Gastroesophageal sphincter (tissue), 4 donors: ENCODE results near the gene ANKS4B. TPM values are rescaled to one million over a fixed set of nuclear protein-coding genes. Genes with fewer than 3 reads are reported as not detected.

Experiments used
- ATAC-seq: fragments of 150-250 bp; one replicate; pipeline ENCODE4 v1.9.1; 2016; ENCODE audit warnings: mild to moderate bottlenecking, moderate library complexity
- H3K27ac ChIP-seq, 4 donors: fragments of 200-600 bp; sonication (generic) in 3 of 4; 1 replicate in 3 of 4; 2 replicates in 1 of 4; pipeline ENCODE4 v1.5.1; 2016 to 2019
- H3K27me3 ChIP-seq: fragments of 200-600 bp; sonication (generic); one replicate; pipeline ENCODE4 v1.5.1; 2019
- H3K36me3 ChIP-seq, 2 donors: fragments of 200-600 bp; sonication (generic); one replicate each; pipeline ENCODE4 v1.5.1; 2019; ENCODE audit warnings: control low read depth in 1 of 2
- H3K4me1 ChIP-seq, 3 donors: fragments of 200-600 bp; sonication (generic); 1 replicate in 2 of 3; 2 replicates in 1 of 3; pipeline ENCODE4 v1.5.1; 2016 to 2019; ENCODE audit warnings: control low read depth in 2 of 3
- H3K4me3 ChIP-seq, 2 donors: fragments of 200-600 bp; sonication (generic); one replicate each; pipeline ENCODE4 v1.5.1; 2019; ENCODE audit warnings: mild to moderate bottlenecking in 1 of 2, moderate library complexity in 1 of 2
- H3K9me3 ChIP-seq, 3 donors: fragments of 200-600 bp; sonication (generic); one replicate each; pipeline ENCODE4 v1.5.1; 2017 to 2019; ENCODE audit warnings: control low read depth in 2 of 3
- CTCF ChIP-seq, 4 experiments: fragments of 200-600 bp in 2 of 4; fragments of 450-650 bp in 2 of 4; sonication (generic) in 1 of 4; IDR thresholded peaks; one replicate each; pipeline ENCODE4 v1.5.1; 2017 to 2019; ENCODE audit warnings: antibody characterized with exemption in 4 of 4, mild to moderate bottlenecking in 2 of 4, moderate library complexity in 2 of 4
- EP300 ChIP-seq: sonication (generic); formaldehyde crosslinking; IDR thresholded peaks from one replicate; pipeline ENCODE4 v1.6.1; 2017; ENCODE audit warnings: antibody characterized with exemption, mild to moderate bottlenecking
- POLR2A ChIP-seq, 2 donors: fragments of 450-650 bp; IDR thresholded peaks; one replicate each; pipeline ENCODE4 v1.6.1; 2017; ENCODE audit warnings: antibody characterized with exemption in 2 of 2, mild to moderate bottlenecking in 2 of 2, moderate library complexity in 1 of 2
- POLR2AphosphoS5 ChIP-seq: sonication (generic); formaldehyde crosslinking; IDR thresholded peaks from one replicate; pipeline ENCODE4 v1.6.1; 2017; ENCODE audit warnings: antibody characterized with exemption
- WGBS, 2 donors: methylation state at CpG; one replicate each; pipeline ENCODE4 v1.1.5; 2018; ENCODE audit warnings: low coverage in 1 of 2; 5-methylcytosine and 5-hydroxymethylcytosine counted together
- total RNA-seq, 4 donors: library from RNA; depleted of rRNA; stranded (reverse); fragments of >200 nt; gene quantifications; one replicate each; pipeline ENCODE4 v1.1.0, GENCODE V29; 2016

Gene ANKS4B
- total RNA-seq, 4 donors from 2014 or later: not detected

- H3K27me3 ChIP-seq: peaks cover 27% of the 10 kb centered on the region
- TF ChIP-seq EP300: no peak
- TF ChIP-seq CTCF (IDR thresholded peaks at IDR 0.05): no peak
- TF ChIP-seq POLR2AphosphoS5: no peak
- no peak for TF ChIP-seq POLR2A (IDR thresholded peaks at IDR 0.05)
- H3K4me1 ChIP-seq: no peaks in the 10 kb centered on the region
- no peaks in the 10 kb centered on the region for H3K9me3 ChIP-seq
- no peak for ATAC-seq
- no peaks in the 10 kb centered on the region for H3K36me3 ChIP-seq
- WGBS, 2 donors: 100% methylated on average over 1 of the region's 1 CpG; no CpG with 5 or more reads in 1 of the 2 donors
- H3K4me3 ChIP-seq: no peak overlapping the region
- no peak overlapping the region for H3K27ac ChIP-seq
Measured at GRCh38 chr16:21233045-21233520, 416 bp upstream of the ANKS4B start.

GRCh38 chr16:21235199-21235585 is 1.7 kb downstream of the ANKS4B start:
- no peaks in the 10 kb centered on the region for H3K9me3 ChIP-seq
- H3K27ac ChIP-seq: no peak overlapping the region
- H3K4me3 ChIP-seq: no peak overlapping the region
- H3K27me3 ChIP-seq: peaks cover 21% of the 10 kb centered on the region
- no peak for TF ChIP-seq POLR2A (IDR thresholded peaks at IDR 0.05)
- TF ChIP-seq CTCF (IDR thresholded peaks at IDR 0.05): no peak
- TF ChIP-seq EP300: no peak
- no peak for TF ChIP-seq POLR2AphosphoS5
- ATAC-seq: no peak
- H3K36me3 ChIP-seq: no peaks in the 10 kb centered on the region
- no peaks in the 10 kb centered on the region for H3K4me1 ChIP-seq
- WGBS, 2 donors: 54 to 69% methylated on average over 2 to 3 of the region's 3 CpGs

GRCh38 chr16:21236831-21237230 is 3.3 kb downstream of the ANKS4B start:
- Histone ChIP-seq H3K27ac (no peak overlapping the region), H3K9me3 (no peaks in the 10 kb centered on the region), H3K27me3 (peaks cover 9% of the 10 kb centered on the region), H3K4me1 (no peaks in the 10 kb centered on the region), H3K36me3 (no peaks in the 10 kb centered on the region), H3K4me3 (no peak overlapping the region)
- 63 to 95% methylated on average over 3 to 4 of the region's 5 CpGs for WGBS, 2 donors
- no peak for ATAC-seq
- TF ChIP-seq POLR2AphosphoS5: no peak
- no peak for TF ChIP-seq CTCF (IDR thresholded peaks at IDR 0.05)
- no peak for TF ChIP-seq POLR2A (IDR thresholded peaks at IDR 0.05)
- TF ChIP-seq EP300: no peak

GRCh38 chr16:21239646-21240045 is 6.1 kb downstream of the ANKS4B start:
- no peaks in the 10 kb centered on the region for H3K36me3 ChIP-seq
- peaks cover 9% of the 10 kb centered on the region for H3K27me3 ChIP-seq
- no peak overlapping the region for H3K27ac ChIP-seq
- 59 to 78% methylated on average over 4 of the region's 4 CpGs for WGBS, 2 donors
- TF ChIP-seq POLR2AphosphoS5 (no peak), EP300 (no peak), POLR2A (IDR thresholded peaks at IDR 0.05) (no peak), CTCF (IDR thresholded peaks at IDR 0.05) (no peak)
- H3K4me3 ChIP-seq: no peak overlapping the region
- no peaks in the 10 kb centered on the region for H3K4me1 ChIP-seq
- no peak for ATAC-seq
- no peaks in the 10 kb centered on the region for H3K9me3 ChIP-seq

- Histone ChIP-seq H3K9me3 (no peaks in the 10 kb centered on the region), H3K27ac (no peak overlapping the region), H3K27me3 (peaks cover 5% of the 10 kb centered on the region), H3K4me1 (no peaks in the 10 kb centered on the region), H3K36me3 (no peaks in the 10 kb centered on the region), H3K4me3 (no peak overlapping the region)
- ATAC-seq: no peak
- TF ChIP-seq POLR2AphosphoS5 (no peak), EP300 (no peak), POLR2A (IDR thresholded peaks at IDR 0.05) (no peak), CTCF (IDR thresholded peaks at IDR 0.05) (no peak)
- 14 to 28% methylated on average over 2 of the region's 2 CpGs for WGBS, 2 donors
Measured at GRCh38 chr16:21242756-21243155, 9.3 kb downstream of the ANKS4B start.
